LNCaP clone FGC (cell line): ENCODE results near the gene AKR1E2.

Experiments
- DNase-seq: peaks from one replicate; pipeline ENCODE4 v3.0.0-alpha.2; 2011; ENCODE audit warnings: low read depth
- H3K4me3 ChIP-seq: 2 replicates; pipeline ENCODE4 v1.5.1; 2011; ENCODE audit warnings: mild to moderate bottlenecking, low read depth, low read length, control low read depth
- CTCF ChIP-seq: IDR thresholded peaks from 2 replicates; pipeline ENCODE4 v1.5.1; 2012; ENCODE audit warnings: mild to moderate bottlenecking; ENCODE audit not compliant: control insufficient read depth, insufficient read depth; ENCODE audit errors: extremely low read depth

Gene AKR1E2

GRCh38 chr10:4784667-4785333 lies 41.2 kb upstream of the AKR1E2 start:
- no peak for TF ChIP-seq CTCF
- no peak overlapping the region for H3K4me3 ChIP-seq
- no peak for DNase-seq

DNA sequence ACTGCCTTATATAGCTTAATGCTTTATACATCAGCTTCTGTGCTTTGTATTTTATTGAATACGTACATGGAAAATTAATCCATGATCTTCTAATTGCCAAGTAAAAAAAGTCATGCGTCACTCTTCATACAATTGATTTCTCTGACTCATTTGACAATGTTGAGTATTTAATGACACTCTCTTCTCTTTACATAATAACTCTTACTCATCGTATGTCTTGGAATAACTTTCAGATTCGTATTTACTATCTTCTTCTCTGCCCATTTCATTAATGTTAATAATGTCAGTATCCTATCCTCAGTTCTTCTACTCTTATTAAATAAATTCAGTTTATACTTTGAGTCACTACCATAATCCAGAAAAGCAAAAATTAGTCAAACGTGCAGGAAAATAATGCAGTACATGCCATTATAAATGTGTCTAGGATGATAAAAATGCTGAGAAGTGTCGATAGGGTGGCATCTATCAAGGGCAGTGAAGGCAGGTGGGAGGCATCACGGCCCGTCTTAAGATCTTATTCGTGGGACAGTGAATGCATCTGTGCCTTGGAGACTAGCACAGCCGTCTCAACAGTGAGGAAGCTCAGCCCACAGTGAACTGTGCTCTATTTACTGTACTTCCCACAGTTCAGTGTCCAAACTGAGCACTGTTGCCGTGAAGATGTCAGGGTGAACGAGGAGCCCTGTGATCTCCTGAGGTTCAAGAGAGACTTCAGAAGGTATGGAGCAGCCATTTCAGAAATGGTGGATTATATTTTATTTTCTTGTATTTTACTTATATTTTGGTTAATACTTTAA lies 39.8 kb upstream of the AKR1E2 start:
- no peak for DNase-seq
- TF ChIP-seq CTCF = no peak
- H3K4me3 ChIP-seq = no peak overlapping the region

DNA sequence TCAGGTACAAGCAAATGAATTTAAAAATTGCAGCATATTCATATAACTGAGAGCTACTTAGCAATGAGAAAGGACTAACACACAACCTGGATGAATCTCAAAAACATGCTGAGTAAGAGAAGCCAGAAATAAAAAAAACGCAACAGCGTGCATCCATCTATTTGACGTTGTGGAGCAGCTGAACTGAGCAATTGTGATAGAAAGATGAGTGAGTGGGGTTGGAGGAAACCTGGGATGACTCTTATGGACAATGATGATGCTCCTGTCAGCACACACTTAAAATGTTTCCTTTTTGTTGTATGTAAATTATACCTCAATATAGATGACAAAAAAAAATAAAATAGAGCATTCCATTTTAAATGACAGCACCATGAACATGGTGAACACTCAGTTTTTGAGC lies 36.0 kb upstream of the AKR1E2 start:
- DNase-seq = no peak
- no peak overlapping the region for H3K4me3 ChIP-seq
- TF ChIP-seq CTCF = no peak

DNA sequence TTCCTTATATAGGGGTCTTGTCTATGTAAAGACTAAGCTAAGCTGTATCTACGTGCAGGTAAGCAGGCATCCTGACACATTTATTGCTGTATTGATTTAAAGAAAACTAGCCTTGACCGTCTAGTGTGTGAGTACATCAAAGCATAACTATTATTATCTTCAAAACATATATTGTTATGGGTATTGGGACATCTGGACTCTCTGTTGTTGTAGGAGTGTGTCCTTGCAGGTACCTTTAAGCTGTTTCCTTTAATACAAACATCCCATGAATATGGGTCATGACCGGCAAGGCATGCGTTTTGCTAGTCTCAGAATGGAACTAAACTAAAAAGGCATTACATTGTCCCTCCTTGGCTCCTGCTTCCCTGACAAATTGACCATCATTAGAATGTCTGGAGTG lies 35.1 kb upstream of the AKR1E2 start:
- H3K4me3 ChIP-seq = no peak overlapping the region
- no peak for TF ChIP-seq CTCF
- DNase-seq = no peak

DNA sequence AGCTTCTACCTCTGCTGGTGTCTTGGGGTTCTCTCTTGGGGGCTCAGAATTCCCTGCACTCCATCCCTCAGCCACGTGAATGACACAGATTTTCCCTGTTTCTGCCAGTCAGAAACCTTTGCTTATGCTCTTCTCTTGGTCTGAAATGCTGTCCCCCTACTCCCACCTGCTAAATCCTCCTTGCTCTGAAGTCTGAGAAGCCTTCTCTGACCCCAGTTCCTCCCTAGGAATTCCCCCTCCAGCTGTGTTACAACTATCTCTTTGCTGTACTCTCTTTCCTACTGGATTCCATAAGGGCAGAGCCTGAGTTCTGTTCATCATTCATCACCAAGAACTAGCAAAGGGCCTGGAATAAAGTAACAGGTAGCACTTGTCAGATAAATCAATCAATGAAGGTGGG lies 33.6 kb upstream of the AKR1E2 start:
- no peak overlapping the region for H3K4me3 ChIP-seq
- no peak for DNase-seq
- no peak for TF ChIP-seq CTCF

GRCh38 chr10:4801405-4801804 lies 24.6 kb upstream of the AKR1E2 start:
- no peak for DNase-seq
- TF ChIP-seq CTCF = no peak
- H3K4me3 ChIP-seq = no peak overlapping the region
